ENCODE measurements around the gene SNAPC4. TPM values are rescaled to one million over a fixed set of nuclear protein-coding genes. Genes with fewer than 3 reads are reported as not detected.

SNAPC4 gene
- polyA plus RNA-seq, 1 donor from 2014 or later: 6.8 TPM

DNA sequence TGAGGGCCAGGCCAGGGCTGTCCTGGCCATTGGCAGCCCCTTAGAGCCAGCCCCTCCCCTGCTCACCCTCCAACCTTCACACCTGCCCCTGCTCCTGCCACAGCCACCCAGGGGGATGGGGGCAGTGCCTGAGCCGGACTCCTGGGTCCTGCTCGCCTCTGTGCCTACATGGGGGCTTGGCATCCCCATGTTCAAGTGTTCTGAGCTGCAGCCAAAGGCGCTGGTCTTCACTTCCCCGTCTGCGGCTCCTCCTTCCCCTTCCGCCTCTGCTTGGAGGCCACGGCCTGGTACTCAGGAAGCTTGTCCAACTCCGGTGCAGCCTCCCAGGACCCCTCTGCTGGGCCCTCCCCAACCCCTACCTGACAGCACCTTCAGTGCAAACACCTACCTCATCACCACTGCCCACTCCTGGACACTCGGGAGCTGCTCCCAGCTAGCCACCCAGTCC lies 34.2 kb downstream of the SNAPC4 start:
- Histone ChIP-seq H3K4me2 (ENCODE audit: low read length) (no peak overlapping the region), H3K9me2 (ENCODE audit: insufficient read depth, low read length) (no peaks in the 10 kb centered on the region), H4K20me1 (ENCODE audit: insufficient read depth) (no peaks in the 10 kb centered on the region), H3K79me2 (replicated peaks; ENCODE audit: insufficient read depth, low read length) (no peaks in the 10 kb centered on the region), H3K27ac (ENCODE audit: low read length) (no peak overlapping the region), H3K27me3 (ENCODE audit: insufficient read depth, low read depth, low read length) (no peaks in the 10 kb centered on the region), H2AFZ (ENCODE audit: low read depth, low read length) (no peak overlapping the region), H3K9ac (ENCODE audit: low read length) (no peak overlapping the region), H3K36me3 (ENCODE audit: insufficient read depth, low read length) (no peaks in the 10 kb centered on the region), H3K9me3 (ENCODE audit: low read length) (no peaks in the 10 kb centered on the region), H3K4me3 (ENCODE audit: low read length) (no peak overlapping the region), H3F3A (ENCODE audit: insufficient read depth, low read length, poor library complexity, severe bottlenecking) (no peaks in the 10 kb centered on the region)
- no peak for TF ChIP-seq RAD21 (conservative IDR thresholded peaks at IDR 0.05)
- no peak for TF ChIP-seq POLR2AphosphoS5 (IDR thresholded peaks at IDR 0.05)
- no peak for TF ChIP-seq SMC3 (conservative IDR thresholded peaks at IDR 0.05; ENCODE audit: poor library complexity)
- TF ChIP-seq, protein P1, sequence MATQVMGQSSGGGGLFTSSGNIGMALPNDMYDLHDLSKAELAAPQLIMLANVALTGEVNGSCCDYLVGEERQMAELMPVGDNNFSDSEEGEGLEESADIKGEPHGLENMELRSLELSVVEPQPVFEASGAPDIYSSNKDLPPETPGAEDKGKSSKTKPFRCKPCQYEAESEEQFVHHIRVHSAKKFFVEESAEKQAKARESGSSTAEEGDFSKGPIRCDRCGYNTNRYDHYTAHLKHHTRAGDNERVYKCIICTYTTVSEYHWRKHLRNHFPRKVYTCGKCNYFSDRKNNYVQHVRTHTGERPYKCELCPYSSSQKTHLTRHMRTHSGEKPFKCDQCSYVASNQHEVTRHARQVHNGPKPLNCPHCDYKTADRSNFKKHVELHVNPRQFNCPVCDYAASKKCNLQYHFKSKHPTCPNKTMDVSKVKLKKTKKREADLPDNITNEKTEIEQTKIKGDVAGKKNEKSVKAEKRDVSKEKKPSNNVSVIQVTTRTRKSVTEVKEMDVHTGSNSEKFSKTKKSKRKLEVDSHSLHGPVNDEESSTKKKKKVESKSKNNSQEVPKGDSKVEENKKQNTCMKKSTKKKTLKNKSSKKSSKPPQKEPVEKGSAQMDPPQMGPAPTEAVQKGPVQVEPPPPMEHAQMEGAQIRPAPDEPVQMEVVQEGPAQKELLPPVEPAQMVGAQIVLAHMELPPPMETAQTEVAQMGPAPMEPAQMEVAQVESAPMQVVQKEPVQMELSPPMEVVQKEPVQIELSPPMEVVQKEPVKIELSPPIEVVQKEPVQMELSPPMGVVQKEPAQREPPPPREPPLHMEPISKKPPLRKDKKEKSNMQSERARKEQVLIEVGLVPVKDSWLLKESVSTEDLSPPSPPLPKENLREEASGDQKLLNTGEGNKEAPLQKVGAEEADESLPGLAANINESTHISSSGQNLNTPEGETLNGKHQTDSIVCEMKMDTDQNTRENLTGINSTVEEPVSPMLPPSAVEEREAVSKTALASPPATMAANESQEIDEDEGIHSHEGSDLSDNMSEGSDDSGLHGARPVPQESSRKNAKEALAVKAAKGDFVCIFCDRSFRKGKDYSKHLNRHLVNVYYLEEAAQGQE (IDR thresholded peaks at IDR 0.05; ENCODE audit: borderline replicate concordance): no peak
- TF ChIP-seq EZH2 (IDR thresholded peaks at IDR 0.05; ENCODE audit: borderline replicate concordance, insufficient read depth, low read length, poor library complexity, severe bottlenecking): no peak
- TF ChIP-seq, protein P2, sequence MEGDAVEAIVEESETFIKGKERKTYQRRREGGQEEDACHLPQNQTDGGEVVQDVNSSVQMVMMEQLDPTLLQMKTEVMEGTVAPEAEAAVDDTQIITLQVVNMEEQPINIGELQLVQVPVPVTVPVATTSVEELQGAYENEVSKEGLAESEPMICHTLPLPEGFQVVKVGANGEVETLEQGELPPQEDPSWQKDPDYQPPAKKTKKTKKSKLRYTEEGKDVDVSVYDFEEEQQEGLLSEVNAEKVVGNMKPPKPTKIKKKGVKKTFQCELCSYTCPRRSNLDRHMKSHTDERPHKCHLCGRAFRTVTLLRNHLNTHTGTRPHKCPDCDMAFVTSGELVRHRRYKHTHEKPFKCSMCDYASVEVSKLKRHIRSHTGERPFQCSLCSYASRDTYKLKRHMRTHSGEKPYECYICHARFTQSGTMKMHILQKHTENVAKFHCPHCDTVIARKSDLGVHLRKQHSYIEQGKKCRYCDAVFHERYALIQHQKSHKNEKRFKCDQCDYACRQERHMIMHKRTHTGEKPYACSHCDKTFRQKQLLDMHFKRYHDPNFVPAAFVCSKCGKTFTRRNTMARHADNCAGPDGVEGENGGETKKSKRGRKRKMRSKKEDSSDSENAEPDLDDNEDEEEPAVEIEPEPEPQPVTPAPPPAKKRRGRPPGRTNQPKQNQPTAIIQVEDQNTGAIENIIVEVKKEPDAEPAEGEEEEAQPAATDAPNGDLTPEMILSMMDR (IDR thresholded peaks at IDR 0.05; ENCODE audit: poor library complexity, severe bottlenecking): no peak
- TF ChIP-seq EP300 (conservative IDR thresholded peaks at IDR 0.05; ENCODE audit: poor library complexity, severe bottlenecking): no peak
- TF ChIP-seq MXI1 (conservative IDR thresholded peaks at IDR 0.05; ENCODE audit: poor library complexity, severe bottlenecking): no peak
- TF ChIP-seq TAF1 (IDR thresholded peaks at IDR 0.05; ENCODE audit: low read depth): no peak

DNA sequence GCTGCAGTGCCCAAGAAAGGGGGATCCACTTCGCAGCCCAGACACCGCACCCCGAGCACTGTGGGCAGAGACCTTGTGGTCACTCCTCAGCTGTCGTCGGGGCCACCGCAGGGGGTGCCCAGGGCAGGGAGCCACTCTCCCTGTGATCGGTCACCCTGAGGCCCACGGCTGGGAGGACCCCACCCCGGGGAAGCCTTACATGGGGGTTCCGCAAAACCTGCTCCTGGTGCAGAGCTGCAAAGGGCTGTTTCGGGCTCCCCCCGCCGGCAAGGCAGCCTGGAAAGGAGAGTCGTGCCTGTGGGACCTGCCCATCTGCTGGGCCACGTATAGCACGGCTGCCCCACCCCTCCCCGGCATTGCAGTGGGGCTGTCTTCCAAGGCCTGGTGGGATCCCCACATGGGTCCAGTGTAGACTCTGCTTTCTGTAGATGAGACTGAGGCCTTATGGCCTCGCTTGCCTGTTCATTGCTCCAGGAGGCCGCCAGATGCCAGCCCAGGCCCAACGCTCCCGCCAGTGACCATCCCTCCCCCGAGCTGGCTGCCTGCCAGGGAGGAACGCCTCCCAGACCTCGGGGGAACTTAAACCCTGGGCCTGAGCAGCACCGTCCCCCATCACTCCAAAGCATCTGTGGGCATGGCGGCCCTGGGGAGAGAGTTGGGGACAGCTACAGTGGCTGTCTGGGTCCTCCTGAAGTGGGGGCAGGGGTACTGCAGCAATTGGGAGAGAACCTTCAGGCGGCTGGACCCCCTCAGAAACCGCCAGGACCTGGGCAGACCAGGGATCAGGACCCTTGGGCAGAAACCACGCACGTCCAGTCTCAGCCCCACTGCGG lies 34.8 kb downstream of the SNAPC4 start:
- Histone ChIP-seq H3F3A (ENCODE audit: insufficient read depth, low read length, poor library complexity, severe bottlenecking) (no peaks in the 10 kb centered on the region), H3K4me3 (ENCODE audit: low read length) (no peak overlapping the region), H3K27me3 (ENCODE audit: insufficient read depth, low read depth, low read length) (no peaks in the 10 kb centered on the region), H2AFZ (ENCODE audit: low read depth, low read length) (no peak overlapping the region), H3K9ac (ENCODE audit: low read length) (no peak overlapping the region), H4K20me1 (ENCODE audit: insufficient read depth) (no peaks in the 10 kb centered on the region), H3K79me2 (replicated peaks; ENCODE audit: insufficient read depth, low read length) (no peaks in the 10 kb centered on the region), H3K9me2 (ENCODE audit: insufficient read depth, low read length) (no peaks in the 10 kb centered on the region), H3K27ac (ENCODE audit: low read length) (no peak overlapping the region), H3K4me2 (ENCODE audit: low read length) (no peak overlapping the region), H3K9me3 (ENCODE audit: low read length) (no peaks in the 10 kb centered on the region), H3K36me3 (ENCODE audit: insufficient read depth, low read length) (no peaks in the 10 kb centered on the region)
- TF ChIP-seq POLR2AphosphoS5 (IDR thresholded peaks at IDR 0.05): no peak
- TF ChIP-seq MXI1 (conservative IDR thresholded peaks at IDR 0.05; ENCODE audit: poor library complexity, severe bottlenecking): no peak
- TF ChIP-seq, protein P1 (IDR thresholded peaks at IDR 0.05; ENCODE audit: borderline replicate concordance): no peak
- no peak for TF ChIP-seq EZH2 (IDR thresholded peaks at IDR 0.05; ENCODE audit: borderline replicate concordance, insufficient read depth, low read length, poor library complexity, severe bottlenecking)
- TF ChIP-seq TAF1 (IDR thresholded peaks at IDR 0.05; ENCODE audit: low read depth): no peak
- TF ChIP-seq EP300 (conservative IDR thresholded peaks at IDR 0.05; ENCODE audit: poor library complexity, severe bottlenecking): no peak
- TF ChIP-seq SMC3 (conservative IDR thresholded peaks at IDR 0.05; ENCODE audit: poor library complexity): no peak

Data from neural cell (in vitro differentiated cells).